Measurements from ENCODE around the gene PHLPP1.

The PHLPP1 gene

GRCh38 chr18:62992877-62993365 is 277.6 kb downstream of the PHLPP1 start:
- TF ChIP-seq, protein P1, sequence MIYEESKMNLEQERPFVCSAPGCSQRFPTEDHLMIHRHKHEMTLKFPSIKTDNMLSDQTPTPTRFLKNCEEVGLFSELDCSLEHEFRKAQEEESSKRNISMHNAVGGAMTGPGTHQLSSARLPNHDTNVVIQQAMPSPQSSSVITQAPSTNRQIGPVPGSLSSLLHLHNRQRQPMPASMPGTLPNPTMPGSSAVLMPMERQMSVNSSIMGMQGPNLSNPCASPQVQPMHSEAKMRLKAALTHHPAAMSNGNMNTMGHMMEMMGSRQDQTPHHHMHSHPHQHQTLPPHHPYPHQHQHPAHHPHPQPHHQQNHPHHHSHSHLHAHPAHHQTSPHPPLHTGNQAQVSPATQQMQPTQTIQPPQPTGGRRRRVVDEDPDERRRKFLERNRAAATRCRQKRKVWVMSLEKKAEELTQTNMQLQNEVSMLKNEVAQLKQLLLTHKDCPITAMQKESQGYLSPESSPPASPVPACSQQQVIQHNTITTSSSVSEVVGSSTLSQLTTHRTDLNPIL (CRISPR knock-in tag; IDR thresholded peaks at IDR 0.05; ENCODE audit: low read depth) = no peak
- TF ChIP-seq PATZ1 (CRISPR knock-in tag; IDR thresholded peaks at IDR 0.05; ENCODE audit: borderline replicate concordance) (no peak), SNAI2 (CRISPR knock-in tag; IDR thresholded peaks at IDR 0.05) (no peak)
- TF ChIP-seq, protein P2, sequence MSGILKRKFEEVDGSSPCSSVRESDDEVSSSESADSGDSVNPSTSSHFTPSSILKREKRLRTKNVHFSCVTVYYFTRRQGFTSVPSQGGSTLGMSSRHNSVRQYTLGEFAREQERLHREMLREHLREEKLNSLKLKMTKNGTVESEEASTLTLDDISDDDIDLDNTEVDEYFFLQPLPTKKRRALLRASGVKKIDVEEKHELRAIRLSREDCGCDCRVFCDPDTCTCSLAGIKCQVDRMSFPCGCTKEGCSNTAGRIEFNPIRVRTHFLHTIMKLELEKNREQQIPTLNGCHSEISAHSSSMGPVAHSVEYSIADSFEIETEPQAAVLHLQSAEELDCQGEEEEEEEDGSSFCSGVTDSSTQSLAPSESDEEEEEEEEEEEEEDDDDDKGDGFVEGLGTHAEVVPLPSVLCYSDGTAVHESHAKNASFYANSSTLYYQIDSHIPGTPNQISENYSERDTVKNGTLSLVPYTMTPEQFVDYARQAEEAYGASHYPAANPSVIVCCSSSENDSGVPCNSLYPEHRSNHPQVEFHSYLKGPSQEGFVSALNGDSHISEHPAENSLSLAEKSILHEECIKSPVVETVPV (CRISPR knock-in tag; IDR thresholded peaks at IDR 0.05) = no peak
- ATAC-seq = no peak

DNA sequence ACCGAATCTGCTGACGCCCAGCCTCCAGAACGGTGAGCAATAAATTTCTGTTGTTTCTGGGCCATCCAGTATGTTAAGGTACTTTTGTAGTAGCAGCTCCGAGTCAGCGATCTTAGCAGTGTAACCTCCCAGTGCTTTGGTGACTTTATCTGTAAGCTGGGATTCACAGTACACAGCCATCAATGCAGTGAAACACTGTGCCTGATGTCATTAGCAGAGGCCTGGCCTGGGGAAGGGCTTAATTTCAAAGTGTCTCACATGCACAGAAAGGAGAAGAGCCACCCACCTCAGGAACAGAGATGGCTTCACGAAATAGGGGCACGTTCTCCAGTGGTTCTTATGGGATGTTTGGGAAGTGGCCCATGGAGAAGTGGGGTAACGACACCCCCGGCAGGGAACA is 281.2 kb downstream of the PHLPP1 start:
- ATAC-seq = no peak
- no peak for TF ChIP-seq ZNF70 (CRISPR knock-in tag; IDR thresholded peaks at IDR 0.05)
- TF ChIP-seq, protein P1 (CRISPR knock-in tag; IDR thresholded peaks at IDR 0.05; ENCODE audit: low read depth) = no peak
- no peak for TF ChIP-seq PATZ1 (CRISPR knock-in tag; IDR thresholded peaks at IDR 0.05; ENCODE audit: borderline replicate concordance)
- TF ChIP-seq ZNF8 (CRISPR knock-in tag; IDR thresholded peaks at IDR 0.05) = no peak
- TF ChIP-seq, protein P3, sequence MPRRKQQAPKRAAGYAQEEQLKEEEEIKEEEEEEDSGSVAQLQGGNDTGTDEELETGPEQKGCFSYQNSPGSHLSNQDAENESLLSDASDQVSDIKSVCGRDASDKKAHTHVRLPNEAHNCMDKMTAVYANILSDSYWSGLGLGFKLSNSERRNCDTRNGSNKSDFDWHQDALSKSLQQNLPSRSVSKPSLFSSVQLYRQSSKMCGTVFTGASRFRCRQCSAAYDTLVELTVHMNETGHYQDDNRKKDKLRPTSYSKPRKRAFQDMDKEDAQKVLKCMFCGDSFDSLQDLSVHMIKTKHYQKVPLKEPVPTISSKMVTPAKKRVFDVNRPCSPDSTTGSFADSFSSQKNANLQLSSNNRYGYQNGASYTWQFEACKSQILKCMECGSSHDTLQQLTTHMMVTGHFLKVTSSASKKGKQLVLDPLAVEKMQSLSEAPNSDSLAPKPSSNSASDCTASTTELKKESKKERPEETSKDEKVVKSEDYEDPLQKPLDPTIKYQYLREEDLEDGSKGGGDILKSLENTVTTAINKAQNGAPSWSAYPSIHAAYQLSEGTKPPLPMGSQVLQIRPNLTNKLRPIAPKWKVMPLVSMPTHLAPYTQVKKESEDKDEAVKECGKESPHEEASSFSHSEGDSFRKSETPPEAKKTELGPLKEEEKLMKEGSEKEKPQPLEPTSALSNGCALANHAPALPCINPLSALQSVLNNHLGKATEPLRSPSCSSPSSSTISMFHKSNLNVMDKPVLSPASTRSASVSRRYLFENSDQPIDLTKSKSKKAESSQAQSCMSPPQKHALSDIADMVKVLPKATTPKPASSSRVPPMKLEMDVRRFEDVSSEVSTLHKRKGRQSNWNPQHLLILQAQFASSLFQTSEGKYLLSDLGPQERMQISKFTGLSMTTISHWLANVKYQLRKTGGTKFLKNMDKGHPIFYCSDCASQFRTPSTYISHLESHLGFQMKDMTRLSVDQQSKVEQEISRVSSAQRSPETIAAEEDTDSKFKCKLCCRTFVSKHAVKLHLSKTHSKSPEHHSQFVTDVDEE (CRISPR knock-in tag; IDR thresholded peaks at IDR 0.05) = no peak
- no peak for TF ChIP-seq CSDC2 (CRISPR knock-in tag; IDR thresholded peaks at IDR 0.05)
- TF ChIP-seq PPARA (CRISPR knock-in tag; IDR thresholded peaks at IDR 0.05; ENCODE audit: borderline replicate concordance) = no peak
- no peak for TF ChIP-seq POU6F1 (CRISPR knock-in tag; IDR thresholded peaks at IDR 0.05; ENCODE audit: borderline replicate concordance, low read depth)
- no peak for TF ChIP-seq ZNF565 (CRISPR knock-in tag; conservative IDR thresholded peaks at IDR 0.05; ENCODE audit: low read depth)
- no peak for TF ChIP-seq ESRRG (CRISPR knock-in tag; IDR thresholded peaks at IDR 0.05)

GRCh38 chr18:62997076-62997475 is 281.7 kb downstream of the PHLPP1 start:
- ATAC-seq = no peak
- TF ChIP-seq, protein P1 (CRISPR knock-in tag; IDR thresholded peaks at IDR 0.05; ENCODE audit: low read depth) = no peak
- TF ChIP-seq ZNF70 (CRISPR knock-in tag; IDR thresholded peaks at IDR 0.05) (no peak), ESRRG (CRISPR knock-in tag; IDR thresholded peaks at IDR 0.05) (no peak), GLIS3 (CRISPR knock-in tag; IDR thresholded peaks at IDR 0.05) (no peak), ZNF565 (CRISPR knock-in tag; conservative IDR thresholded peaks at IDR 0.05; ENCODE audit: low read depth) (no peak), RARB (CRISPR knock-in tag; IDR thresholded peaks at IDR 0.05) (no peak), SNAI2 (CRISPR knock-in tag; IDR thresholded peaks at IDR 0.05) (no peak), PPARA (CRISPR knock-in tag; IDR thresholded peaks at IDR 0.05; ENCODE audit: borderline replicate concordance) (no peak), ARNTL (CRISPR knock-in tag; IDR thresholded peaks at IDR 0.05; ENCODE audit: borderline replicate concordance, low read depth) (no peak), ZNF8 (CRISPR knock-in tag; IDR thresholded peaks at IDR 0.05) (no peak), OSR1 (CRISPR knock-in tag; IDR thresholded peaks at IDR 0.05) (no peak)
- TF ChIP-seq, protein P2 (CRISPR knock-in tag; IDR thresholded peaks at IDR 0.05) = no peak
- TF ChIP-seq, protein P3 (CRISPR knock-in tag; IDR thresholded peaks at IDR 0.05) = no peak

Data from SK-N-SH treated with all-trans-retinoic acid at 6 μM for 48 hours (cell line).